IMR-90 (cell line): Measurements from ENCODE around the gene EIF4ENIF1.
"Not testable (repeated sequence)": the region's sequence is repeated elsewhere in the genome, so short reads cannot be mapped to it uniquely, and the experiment has no call there.

Source experiments
- CEBPB ChIP-seq: IDR thresholded peaks from 2 replicates; pipeline ENCODE4 v1.6.1; 2012; ENCODE audit warnings: low read depth, low read length, improper control_type of control experiment
- ELK1 ChIP-seq: fragments of 150-350 bp; IDR thresholded peaks from 2 replicates; pipeline ENCODE4 v1.6.1; 2016; ENCODE audit warnings: low read depth, mild to moderate bottlenecking, low read length, moderate library complexity, borderline replicate concordance
- MAFK ChIP-seq: IDR thresholded peaks from 2 replicates; pipeline ENCODE4 v1.6.1; 2012; ENCODE audit warnings: low read depth, low read length, improper control_type of control experiment
- POLR2A ChIP-seq: IDR thresholded peaks from 2 replicates; pipeline ENCODE4 v1.6.1; 2012; ENCODE audit warnings: mild to moderate bottlenecking, low read depth, low read length
- SMC3 ChIP-seq: fragments of 150-350 bp; IDR thresholded peaks from 2 replicates; pipeline ENCODE4 v1.6.1; 2016; ENCODE audit warnings: low read depth, mild to moderate bottlenecking, antibody characterized with exemption, low read length, moderate library complexity
- TF ChIP-seq, protein P1 (sequence below): conservative IDR thresholded peaks from 2 replicates; pipeline ENCODE4 v1.5.1; 2012; ENCODE audit warnings: mild to moderate bottlenecking, low read depth, low read length, improper control_type of control experiment
- TF ChIP-seq, protein P2 (sequence below): fragments of 150-350 bp; IDR thresholded peaks from 2 replicates; pipeline ENCODE4 v1.6.1; 2017; ENCODE audit warnings: mild to moderate bottlenecking, antibody characterized with exemption, low read length, low read depth

- TF ChIP-seq, protein P1, sequence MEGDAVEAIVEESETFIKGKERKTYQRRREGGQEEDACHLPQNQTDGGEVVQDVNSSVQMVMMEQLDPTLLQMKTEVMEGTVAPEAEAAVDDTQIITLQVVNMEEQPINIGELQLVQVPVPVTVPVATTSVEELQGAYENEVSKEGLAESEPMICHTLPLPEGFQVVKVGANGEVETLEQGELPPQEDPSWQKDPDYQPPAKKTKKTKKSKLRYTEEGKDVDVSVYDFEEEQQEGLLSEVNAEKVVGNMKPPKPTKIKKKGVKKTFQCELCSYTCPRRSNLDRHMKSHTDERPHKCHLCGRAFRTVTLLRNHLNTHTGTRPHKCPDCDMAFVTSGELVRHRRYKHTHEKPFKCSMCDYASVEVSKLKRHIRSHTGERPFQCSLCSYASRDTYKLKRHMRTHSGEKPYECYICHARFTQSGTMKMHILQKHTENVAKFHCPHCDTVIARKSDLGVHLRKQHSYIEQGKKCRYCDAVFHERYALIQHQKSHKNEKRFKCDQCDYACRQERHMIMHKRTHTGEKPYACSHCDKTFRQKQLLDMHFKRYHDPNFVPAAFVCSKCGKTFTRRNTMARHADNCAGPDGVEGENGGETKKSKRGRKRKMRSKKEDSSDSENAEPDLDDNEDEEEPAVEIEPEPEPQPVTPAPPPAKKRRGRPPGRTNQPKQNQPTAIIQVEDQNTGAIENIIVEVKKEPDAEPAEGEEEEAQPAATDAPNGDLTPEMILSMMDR, result not testable (repeated sequence)
- not testable (repeated sequence) for TF ChIP-seq SMC3, ELK1, POLR2A, MAFK, CEBPB
- TF ChIP-seq, protein P2, sequence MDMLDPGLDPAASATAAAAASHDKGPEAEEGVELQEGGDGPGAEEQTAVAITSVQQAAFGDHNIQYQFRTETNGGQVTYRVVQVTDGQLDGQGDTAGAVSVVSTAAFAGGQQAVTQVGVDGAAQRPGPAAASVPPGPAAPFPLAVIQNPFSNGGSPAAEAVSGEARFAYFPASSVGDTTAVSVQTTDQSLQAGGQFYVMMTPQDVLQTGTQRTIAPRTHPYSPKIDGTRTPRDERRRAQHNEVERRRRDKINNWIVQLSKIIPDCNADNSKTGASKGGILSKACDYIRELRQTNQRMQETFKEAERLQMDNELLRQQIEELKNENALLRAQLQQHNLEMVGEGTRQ, result not testable (repeated sequence)
These were observed 87.3 kb downstream of the EIF4ENIF1 start for GRCh38 chr22:31402350-31402749.
